HCT116 (cell line): ENCODE data around the gene C20orf144. TPM values are rescaled to one million over a fixed set of nuclear protein-coding genes. Genes with fewer than 3 reads are reported as not detected.

ENCODE experiments used
- ATAC-seq: fragments of 200-7000 bp; cut with Tn5 transposase; 2 replicates; pipeline ENCODE4 v1.9.1; 2020; ENCODE audit warnings: mild to moderate bottlenecking, moderate library complexity
- BruUV-seq: library from RNA; stranded (reverse); fragments of 400-500 nt; replicated peaks from 2 replicates; lab custom pipeline; 2021; lab: Mats Ljungman, UMichigan
- CTCF ChIA-PET: fragments of 300-600 bp; sonication (Branson Sonifier 250); formaldehyde crosslinking; loops from one replicate; lab custom pipeline; 2021; ENCODE audit warnings: antibody characterized with exemption; lab: Charles Lee
- POLR2A ChIA-PET: fragments of 300-600, 350-600 bp; sonication (Branson Sonifier 250); formaldehyde crosslinking; loops from one replicate; lab custom pipeline; 2021; ENCODE audit warnings: antibody characterized with exemption; lab: Charles Lee
- RAD21 ChIA-PET, 2 experiments: fragments of 300-600 bp; sonication (Branson Sonifier 250); formaldehyde crosslinking; loops; one replicate each; lab custom pipeline; 2023; ENCODE audit warnings: low total read pairs in 2 of 2; ENCODE audit not compliant: uncharacterized antibody in 2 of 2, unreplicated experiment in 2 of 2, low non-redundant PET in 1 of 2; lab: Charles Lee
- DNase-seq: peaks from one replicate; pipeline ENCODE4 v3.0.0-alpha.2; 2010; ENCODE audit warnings: low read depth, low spot score
- H2AFZ ChIP-seq: fragments of 200-600 bp; shearing (Covaris generic), sonication (generic); 2 replicates; pipeline ENCODE4 v1.6.1; 2017; ENCODE audit warnings: low read depth, mixed run types, mixed read lengths, antibody characterized with exemption, low read length; ENCODE audit not compliant: poor library complexity, severe bottlenecking
- H3K27ac ChIP-seq: 2 replicates; pipeline ENCODE4 v1.5.1; 2012; ENCODE audit warnings: low read depth, low read length
- H3K27me3 ChIP-seq: fragments of 200-600 bp; sonication (generic); 2 replicates; pipeline ENCODE4 v1.6.1; 2016; ENCODE audit warnings: mixed run types, low read length, mixed read lengths; ENCODE audit not compliant: insufficient read depth
- H3K36me3 ChIP-seq, 2 experiments: fragments of 200-500 bp in 1 of 2; fragments of 200-600 bp in 1 of 2; sonication (Bioruptor generic) in 1 of 2; sonication (generic) in 1 of 2; 2 replicates each; pipeline versions ENCODE4 v1.5.1 to v1.6.1; 2014 to 2016; ENCODE audit warnings: low read length in 2 of 2, inconsistent platforms in 1 of 2, mixed read lengths in 1 of 2, mixed run types in 1 of 2; ENCODE audit not compliant: insufficient read depth in 2 of 2, control insufficient read depth in 1 of 2
- H3K4me1 ChIP-seq, 2 experiments: fragments of 200-600 bp in 1 of 2; sonication (generic) in 1 of 2; 2 replicates each; pipeline versions ENCODE4 v1.5.1 to v1.6.1; 2012 to 2017; ENCODE audit warnings: low read length in 2 of 2, inconsistent platforms in 1 of 2, mild to moderate bottlenecking in 1 of 2, mixed read lengths in 1 of 2, mixed run types in 1 of 2, moderate library complexity in 1 of 2; ENCODE audit not compliant: insufficient read depth in 2 of 2, control insufficient read depth in 1 of 2
- H3K4me2 ChIP-seq: fragments of 200-600 bp; sonication (generic); 2 replicates; pipeline ENCODE4 v1.6.1; 2017; ENCODE audit warnings: mixed run types, low read length, mixed read lengths
- H3K4me3 ChIP-seq, 2 experiments: fragments of 200-600 bp in 1 of 2; sonication (generic) in 1 of 2; replicated peaks in 1 of 2; 2 replicates each; pipeline ENCODE4 v1.5.1; 2011 to 2016; ENCODE audit warnings: low read length in 2 of 2, control low read depth in 1 of 2, low read depth in 1 of 2, mild to moderate bottlenecking in 1 of 2, mixed read lengths in 1 of 2, mixed run types in 1 of 2
- H3K79me2 ChIP-seq: fragments of 200-600 bp; sonication (generic); 2 replicates; pipeline ENCODE4 v1.6.1; 2017; ENCODE audit warnings: mild to moderate bottlenecking, mixed run types, low read length, moderate library complexity, mixed read lengths; ENCODE audit not compliant: insufficient read depth
- H3K9ac ChIP-seq: fragments of 200-600 bp; sonication (generic); 2 replicates; pipeline ENCODE4 v1.6.1; 2016; ENCODE audit warnings: low read length, mixed read lengths
- H3K9me2 ChIP-seq: fragments of 200-600 bp; sonication (generic), shearing (Covaris generic); 2 replicates; pipeline ENCODE4 v1.6.1; 2017; ENCODE audit warnings: mixed run types, mild to moderate bottlenecking, moderate library complexity; ENCODE audit not compliant: insufficient read depth
- H3K9me3 ChIP-seq, 2 experiments: fragments of 200-500 bp in 1 of 2; fragments of 200-600 bp in 1 of 2; sonication (Bioruptor generic) in 1 of 2; sonication (generic) in 1 of 2; 2 replicates each; pipeline ENCODE4 v1.6.1; 2014 to 2017; ENCODE audit warnings: low read length in 2 of 2, mixed read lengths in 2 of 2, inconsistent platforms in 1 of 2, low read depth in 1 of 2, mild to moderate bottlenecking in 1 of 2, mixed run types in 1 of 2, moderate library complexity in 1 of 2; ENCODE audit not compliant: control insufficient read depth in 1 of 2, insufficient read depth in 1 of 2
- H4K20me1 ChIP-seq: fragments of 200-600 bp; sonication (generic), shearing (Covaris generic); 2 replicates; pipeline ENCODE4 v1.6.1; 2017; ENCODE audit warnings: mixed run types, mild to moderate bottlenecking, moderate library complexity; ENCODE audit not compliant: insufficient read depth
- CBX3 ChIP-seq: IDR thresholded peaks from 2 replicates; pipeline ENCODE4 v1.6.1; 2012; ENCODE audit warnings: low read depth
- CTCF ChIP-seq, 3 experiments: fragments of 200-600 bp in 1 of 3; sonication (generic) in 1 of 3; IDR thresholded peaks in 2 of 3; conservative IDR thresholded peaks in 1 of 3; 2 replicates each; pipeline ENCODE4 v1.5.1; 2012 to 2017; ENCODE audit warnings: low read depth in 2 of 3, low read length in 2 of 3, antibody characterized with exemption in 1 of 3, borderline replicate concordance in 1 of 3, control low read depth in 1 of 3, mild to moderate bottlenecking in 1 of 3, mixed read lengths in 1 of 3, mixed run types in 1 of 3, moderate library complexity in 1 of 3; ENCODE audit not compliant: insufficient read depth in 1 of 3
- EZH2 ChIP-seq: fragments of 200-600 bp; sonication (generic); IDR thresholded peaks from 2 replicates; pipeline ENCODE4 v1.6.1; 2017; ENCODE audit warnings: antibody characterized with exemption, mixed run types
- EZH2phosphoT487 ChIP-seq: fragments of 200-600 bp; IDR thresholded peaks from 2 replicates; pipeline ENCODE4 v1.6.1; 2018; ENCODE audit warnings: antibody characterized with exemption, borderline replicate concordance
- FOSL1 ChIP-seq: IDR thresholded peaks from 2 replicates; pipeline ENCODE4 v1.6.1; 2012; ENCODE audit warnings: low read depth
- RAD21 ChIP-seq: IDR thresholded peaks from 2 replicates; pipeline ENCODE4 v1.6.1; 2012; ENCODE audit warnings: low read depth, mild to moderate bottlenecking
- SIN3A ChIP-seq: IDR thresholded peaks from 2 replicates; pipeline ENCODE4 v1.6.1; 2012; ENCODE audit warnings: low read depth
- TCF7L2 ChIP-seq: IDR thresholded peaks from 2 replicates; pipeline ENCODE4 v1.7.0; 2011; ENCODE audit warnings: borderline replicate concordance, inconsistent platforms; ENCODE audit not compliant: insufficient read depth, insufficient read length; ENCODE audit errors: extremely low read depth
- YY1 ChIP-seq: IDR thresholded peaks from 2 replicates; pipeline ENCODE4 v1.6.1; 2011; ENCODE audit warnings: low read length, low read depth, moderate library complexity, mild to moderate bottlenecking; ENCODE audit not compliant: insufficient replicate concordance; ENCODE audit errors: extremely low read depth
- ZFX ChIP-seq: fragments of 450-650 bp; IDR thresholded peaks from 2 replicates; pipeline ENCODE4 v1.6.1; 2017
- ZNF274 ChIP-seq: fragments of 200-500 bp; sonication (Bioruptor generic); IDR thresholded peaks from 2 replicates; pipeline ENCODE4 v1.6.1; 2014; ENCODE audit warnings: mild to moderate bottlenecking, low read depth, low read length, inconsistent platforms
- intact Hi-C: fragments of 100-400 bp; cut with micrococcal nuclease; formaldehyde crosslinking; loops from 2 replicates; pipeline ENCODE4 v1.10.0; 2022
- total RNA-seq: library from RNA; stranded (reverse); gene quantifications from one replicate; pipeline ENCODE4 v1.2.1, GENCODE V29; 2021; ENCODE audit not compliant: unreplicated experiment
- TF ChIP-seq, protein P1 (sequence below): IDR thresholded peaks from 2 replicates; pipeline ENCODE4 v1.6.1; 2011; ENCODE audit warnings: mild to moderate bottlenecking, low read length, moderate library complexity; ENCODE audit not compliant: insufficient replicate concordance; ENCODE audit errors: extremely low read depth
- TF ChIP-seq, protein P2 (sequence below): IDR thresholded peaks from 2 replicates; pipeline ENCODE4 v1.6.1; 2012

Gene C20orf144
- total RNA-seq, 1 experiment from 2014 or later = 0.37 TPM

DNA sequence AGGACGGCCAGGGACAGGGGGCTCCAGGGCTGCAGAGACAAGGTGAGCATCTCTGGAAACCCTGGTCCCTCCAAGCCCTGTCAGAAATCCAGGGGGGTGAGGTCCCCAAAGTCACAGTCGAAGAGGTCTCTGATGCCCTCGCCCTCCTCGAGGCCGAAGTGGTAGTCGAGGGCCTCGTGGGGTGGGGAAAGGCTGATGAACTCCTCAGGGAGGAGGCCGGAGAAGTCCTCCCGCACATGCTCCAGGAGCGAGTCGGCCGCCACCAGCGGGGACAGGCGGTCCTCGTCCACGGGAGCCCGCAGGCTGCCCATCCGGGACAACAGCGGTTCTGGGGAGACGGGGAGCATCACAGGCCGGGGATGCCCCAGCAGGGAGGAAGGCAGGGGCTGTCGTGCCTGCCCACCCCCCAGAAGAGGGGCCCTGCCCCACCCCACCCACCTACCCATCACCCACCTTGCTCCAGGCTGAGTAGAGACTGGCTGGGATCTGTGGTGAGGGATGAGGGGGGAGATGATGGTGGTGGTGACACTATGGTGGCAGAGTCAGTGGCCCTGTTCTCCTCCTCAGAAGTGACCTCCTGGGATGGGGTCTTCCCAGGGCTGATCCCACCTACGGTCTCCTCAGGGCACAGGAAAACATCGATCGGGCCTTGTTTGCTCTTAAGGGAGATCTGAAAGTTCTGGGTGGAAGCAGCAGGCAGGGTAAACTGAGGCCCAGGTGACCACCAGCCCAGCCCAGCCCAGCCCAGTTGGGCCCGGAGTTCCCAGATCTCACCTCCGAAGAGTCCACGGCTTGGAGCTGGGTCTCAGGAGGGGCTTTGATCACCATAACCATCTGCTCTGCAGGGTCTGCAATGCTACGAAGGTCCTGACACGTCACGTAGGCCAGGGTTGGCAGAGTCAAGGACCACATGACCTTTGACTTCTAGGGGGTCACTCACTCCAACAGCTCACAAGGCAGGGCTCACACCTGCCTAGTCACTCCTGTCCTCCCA lies 14.8 kb downstream of the C20orf144 start:
- Histone ChIP-seq H3K27me3 (no peaks in the 10 kb centered on the region), H3K9ac (no peak overlapping the region), H4K20me1 (no peaks in the 10 kb centered on the region), H3K9me3 (no peaks in the 10 kb centered on the region), H3K9me2 (no peaks in the 10 kb centered on the region), H3K79me2 (peaks cover 20% of the 10 kb centered on the region; the same call in 1 of the 2 replicates), H2AFZ (no peak overlapping the region), H3K4me2 (no peak overlapping the region), H3K4me1 (peaks cover 15 to 24% of the 10 kb centered on the region in 2 experiments), H3K36me3 (peaks cover 0 to 5% of the 10 kb centered on the region in 2 experiments; a peak in 2 of 4 replicates), H3K4me3 (no peak overlapping the region), H3K27ac (peak overlapping the region; percentile 45; the same call in 1 of the 2 replicates)
- TF ChIP-seq ZNF274 = no peak
- TF ChIP-seq CBX3 = no peak
- no peak for TF ChIP-seq EZH2phosphoT487
- TF ChIP-seq YY1 = no peak
- no peak for TF ChIP-seq RAD21
- TF ChIP-seq CTCF (IDR thresholded peaks at IDR 0.05 in 2 of 3, conservative IDR thresholded peaks at IDR 0.05 in 1 of 3; ENCODE audit: borderline replicate concordance in 1 of 3, insufficient read depth in 1 of 3, low read depth in 2 of 3, low read length in 2 of 3) = no peak
- TF ChIP-seq, protein P1, sequence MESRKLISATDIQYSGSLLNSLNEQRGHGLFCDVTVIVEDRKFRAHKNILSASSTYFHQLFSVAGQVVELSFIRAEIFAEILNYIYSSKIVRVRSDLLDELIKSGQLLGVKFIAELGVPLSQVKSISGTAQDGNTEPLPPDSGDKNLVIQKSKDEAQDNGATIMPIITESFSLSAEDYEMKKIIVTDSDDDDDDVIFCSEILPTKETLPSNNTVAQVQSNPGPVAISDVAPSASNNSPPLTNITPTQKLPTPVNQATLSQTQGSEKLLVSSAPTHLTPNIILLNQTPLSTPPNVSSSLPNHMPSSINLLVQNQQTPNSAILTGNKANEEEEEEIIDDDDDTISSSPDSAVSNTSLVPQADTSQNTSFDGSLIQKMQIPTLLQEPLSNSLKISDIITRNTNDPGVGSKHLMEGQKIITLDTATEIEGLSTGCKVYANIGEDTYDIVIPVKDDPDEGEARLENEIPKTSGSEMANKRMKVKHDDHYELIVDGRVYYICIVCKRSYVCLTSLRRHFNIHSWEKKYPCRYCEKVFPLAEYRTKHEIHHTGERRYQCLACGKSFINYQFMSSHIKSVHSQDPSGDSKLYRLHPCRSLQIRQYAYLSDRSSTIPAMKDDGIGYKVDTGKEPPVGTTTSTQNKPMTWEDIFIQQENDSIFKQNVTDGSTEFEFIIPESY = no peak
- TF ChIP-seq, protein P2, sequence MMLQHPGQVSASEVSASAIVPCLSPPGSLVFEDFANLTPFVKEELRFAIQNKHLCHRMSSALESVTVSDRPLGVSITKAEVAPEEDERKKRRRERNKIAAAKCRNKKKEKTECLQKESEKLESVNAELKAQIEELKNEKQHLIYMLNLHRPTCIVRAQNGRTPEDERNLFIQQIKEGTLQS = no peak
- no peak for TF ChIP-seq FOSL1
- TF ChIP-seq TCF7L2 = no peak
- TF ChIP-seq SIN3A = no peak
- no peak for TF ChIP-seq ZFX
- no peak for TF ChIP-seq EZH2
- BruUV-seq = no TSS peak
- ATAC-seq = no peak
- no peak for DNase-seq
- RAD21 ChIA-PET = no interaction called here
- CTCF ChIA-PET = no interaction called here
- POLR2A ChIA-PET = no interaction called here
- intact Hi-C loops = no loop called here
